DND-41 (cell line): Measurements from ENCODE around the gene TRAF1.

Experiments used
- ATAC-seq: fragments of 200-7000 bp; cut with Tn5 transposase; 3 replicates; pipeline ENCODE4 v1.9.1; 2021; ENCODE audit warnings: low read depth; ENCODE audit not compliant: insufficient read depth
- DNase-seq: peaks from one replicate; pipeline ENCODE4 v3.0.0-alpha.2; 2020
- H2AFZ ChIP-seq: 2 replicates; pipeline ENCODE4 v1.6.0; 2012; ENCODE audit warnings: low read depth, low read length
- H3K27ac ChIP-seq: 2 replicates; pipeline ENCODE4 v1.5.1; 2012; ENCODE audit warnings: low read length, inconsistent platforms
- H3K27me3 ChIP-seq: fragments of 200-600 bp; sonication (generic); 2 replicates; pipeline ENCODE4 v1.6.0; 2012; ENCODE audit warnings: low read length, mild to moderate bottlenecking, inconsistent platforms; ENCODE audit not compliant: insufficient read depth, poor library complexity
- H3K36me3 ChIP-seq: 2 replicates; pipeline ENCODE4 v1.5.1; 2012; ENCODE audit warnings: low read length, inconsistent platforms; ENCODE audit not compliant: insufficient read depth
- H3K4me1 ChIP-seq: 2 replicates; pipeline ENCODE4 v1.5.1; 2012; ENCODE audit warnings: mild to moderate bottlenecking, low read length; ENCODE audit not compliant: insufficient read depth
- H3K4me2 ChIP-seq: 2 replicates; pipeline ENCODE4 v1.6.0; 2012; ENCODE audit warnings: mild to moderate bottlenecking, moderate library complexity, low read length, inconsistent platforms; ENCODE audit not compliant: insufficient read depth
- H3K4me3 ChIP-seq, 2 experiments: fragments of 200-600 bp in 1 of 2; shearing (Covaris generic) in 1 of 2; 2 replicates each; pipeline ENCODE4 v1.5.1; 2012 to 2016; ENCODE audit warnings: inconsistent platforms in 2 of 2, low read length in 2 of 2, mild to moderate bottlenecking in 2 of 2, low read depth in 1 of 2, moderate library complexity in 1 of 2
- H3K79me2 ChIP-seq: 2 replicates; pipeline ENCODE4 v1.6.0; 2012; ENCODE audit warnings: low read length, inconsistent platforms; ENCODE audit not compliant: insufficient read depth
- H3K9ac ChIP-seq: 2 replicates; pipeline ENCODE4 v1.6.0; 2012; ENCODE audit warnings: low read depth, mild to moderate bottlenecking, inconsistent platforms, low read length, moderate library complexity
- H3K9me3 ChIP-seq: 2 replicates; pipeline ENCODE4 v1.5.1; 2012; ENCODE audit warnings: low read length, moderate library complexity, mild to moderate bottlenecking, inconsistent platforms; ENCODE audit not compliant: insufficient read depth, severe bottlenecking
- H4K20me1 ChIP-seq: 2 replicates; pipeline ENCODE4 v1.6.0; 2012; ENCODE audit warnings: low read length; ENCODE audit not compliant: insufficient read depth
- CTCF ChIP-seq: IDR thresholded peaks from 2 replicates; pipeline ENCODE4 v1.5.1; 2012; ENCODE audit warnings: borderline replicate concordance, low read length, moderate library complexity, mild to moderate bottlenecking; ENCODE audit not compliant: poor library complexity, severe bottlenecking; ENCODE audit errors: extremely low read depth
- EZH2 ChIP-seq: IDR thresholded peaks from 3 replicates; pipeline ENCODE4 v1.6.1; 2012; ENCODE audit warnings: borderline replicate concordance, low read depth, mild to moderate bottlenecking, moderate library complexity, low read length, inconsistent platforms; ENCODE audit not compliant: severe bottlenecking

The TRAF1 gene

GRCh38 chr9:120885457-120885856 lies 41.1 kb downstream of the TRAF1 start:
- ATAC-seq: no peak
- H3K9me3 ChIP-seq: no peaks in the 10 kb centered on the region
- DNase-seq: no peak
- no peaks in the 10 kb centered on the region for H3K36me3 ChIP-seq
- TF ChIP-seq EZH2 (no peak), CTCF (no peak)
- H2AFZ ChIP-seq: no peak overlapping the region
- H3K4me1 ChIP-seq: peaks cover 9% of the 10 kb centered on the region
- no peak overlapping the region for H3K4me2 ChIP-seq
- H3K79me2 ChIP-seq: no peaks in the 10 kb centered on the region
- H3K9ac ChIP-seq: no peak overlapping the region
- H3K27me3 ChIP-seq: no peaks in the 10 kb centered on the region
- no peaks in the 10 kb centered on the region for H4K20me1 ChIP-seq
- no peak overlapping the region for H3K4me3 ChIP-seq
- H3K27ac ChIP-seq: no peak overlapping the region

GRCh38 chr9:120883608-120883996 lies 43.0 kb downstream of the TRAF1 start:
- TF ChIP-seq EZH2 (no peak), CTCF (no peak)
- H3K27ac ChIP-seq: no peak overlapping the region
- no peak overlapping the region for H3K4me2 ChIP-seq
- no peak overlapping the region for H3K9ac ChIP-seq
- no peaks in the 10 kb centered on the region for H3K36me3 ChIP-seq
- H4K20me1 ChIP-seq: no peaks in the 10 kb centered on the region
- H3K27me3 ChIP-seq: no peaks in the 10 kb centered on the region
- no peaks in the 10 kb centered on the region for H3K9me3 ChIP-seq
- no peak overlapping the region for H2AFZ ChIP-seq
- no peak for DNase-seq
- peaks cover 9% of the 10 kb centered on the region for H3K4me1 ChIP-seq
- no peak overlapping the region for H3K4me3 ChIP-seq
- ATAC-seq: no peak
- no peaks in the 10 kb centered on the region for H3K79me2 ChIP-seq

- no peak overlapping the region for H3K4me3 ChIP-seq
- DNase-seq (no peak), ATAC-seq (no peak)
- TF ChIP-seq CTCF: no peak
- TF ChIP-seq EZH2: no peak
- H3K27me3 ChIP-seq: no peaks in the 10 kb centered on the region
- peaks cover 3% of the 10 kb centered on the region for H3K79me2 ChIP-seq
- no peak overlapping the region for H2AFZ ChIP-seq
- H3K4me1 ChIP-seq: peaks cover 14% of the 10 kb centered on the region
- H3K36me3 ChIP-seq: no peaks in the 10 kb centered on the region; the same call in 1 of the 2 replicates
- no peaks in the 10 kb centered on the region for H4K20me1 ChIP-seq
- no peak overlapping the region for H3K27ac ChIP-seq
- no peak overlapping the region for H3K4me2 ChIP-seq
- H3K9ac ChIP-seq: no peak overlapping the region
- no peaks in the 10 kb centered on the region for H3K9me3 ChIP-seq
These were observed 43.5 kb downstream of the TRAF1 start for GRCh38 chr9:120882935-120883607.

- no peak for TF ChIP-seq EZH2
- TF ChIP-seq CTCF: no peak
- H3K4me2 ChIP-seq: no peak overlapping the region
- H2AFZ ChIP-seq: no peak overlapping the region
- H3K79me2 ChIP-seq: peaks cover 28% of the 10 kb centered on the region
- H3K36me3 ChIP-seq: peaks cover 20% of the 10 kb centered on the region
- no peak overlapping the region for H3K9ac ChIP-seq
- no peaks in the 10 kb centered on the region for H4K20me1 ChIP-seq
- no peaks in the 10 kb centered on the region for H3K9me3 ChIP-seq
- DNase-seq (no peak), ATAC-seq (no peak)
- peaks cover 36% of the 10 kb centered on the region for H3K4me1 ChIP-seq
- H3K27me3 ChIP-seq: no peaks in the 10 kb centered on the region
- no peak overlapping the region for H3K27ac ChIP-seq
- H3K4me3 ChIP-seq: no peak overlapping the region
These were observed 47.1 kb downstream of the TRAF1 start for GRCh38 chr9:120879446-120879845.
